ENCODE data around the gene METTL24. TPM values are rescaled to one million over a fixed set of nuclear protein-coding genes. Genes with fewer than 3 reads are reported as not detected.
"Not testable (repeated sequence)": the region's sequence is repeated elsewhere in the genome, so short reads cannot be mapped to it uniquely, and the experiment has no call there.

Gene METTL24
- total RNA-seq, 1 donor from 2014 or later: not detected

GRCh38 chr6:110315207-110315868 is 42.8 kb downstream of the METTL24 start:
- DNase-seq (ENCODE audit: low read depth in 2 of 2): no peak

- DNase-seq (ENCODE audit: low read depth in 2 of 2): no peak
These were observed 47.2 kb downstream of the METTL24 start for GRCh38 chr6:110310861-110311446.

DNA sequence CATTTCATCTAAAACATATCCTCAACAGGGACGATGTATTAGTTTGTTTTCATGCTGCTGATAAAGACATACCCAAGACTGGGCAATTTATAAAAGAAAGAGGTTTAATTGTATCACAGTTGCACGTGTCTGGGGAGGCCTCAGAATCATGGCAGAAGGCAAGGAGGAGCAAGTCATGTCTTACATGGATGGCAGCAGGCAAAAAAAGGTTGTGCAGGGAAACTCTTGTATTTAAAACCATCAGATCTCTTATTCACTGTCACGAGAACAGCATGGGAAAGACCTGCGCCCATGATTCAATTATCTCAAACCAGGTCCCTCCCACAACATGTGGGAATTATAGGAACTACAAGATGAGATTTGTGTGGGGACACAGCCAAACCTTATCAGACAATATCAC is 48.7 kb downstream of the METTL24 start:
- not testable (repeated sequence) for DNase-seq (ENCODE audit: low read depth in 2 of 2)

DNA sequence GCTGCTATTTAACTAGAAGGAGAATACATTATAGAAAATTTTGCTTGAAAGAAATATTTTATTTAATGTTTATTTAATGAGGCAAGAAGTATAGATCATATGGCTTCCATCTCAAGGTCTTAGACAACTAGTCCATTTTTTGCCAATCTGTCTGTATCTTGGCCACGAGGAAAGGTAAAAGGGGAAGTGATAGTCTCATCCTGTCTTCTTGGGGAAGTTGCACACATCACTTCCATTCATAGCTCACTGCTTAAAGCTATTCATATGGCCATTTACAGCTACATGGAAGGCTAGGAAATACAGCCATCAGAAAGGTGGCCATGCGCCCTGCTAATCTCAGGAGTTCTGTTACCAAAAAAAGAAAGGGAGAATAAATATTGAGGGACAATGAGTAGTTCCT is 50.8 kb downstream of the METTL24 start:
- DNase-seq (ENCODE audit: low read depth in 2 of 2): no peak

- DNase-seq (ENCODE audit: low read depth in 2 of 2): not testable (repeated sequence)
These were observed 52.3 kb downstream of the METTL24 start for GRCh38 chr6:110305832-110306231.

GRCh38 chr6:110303692-110304091 is 54.5 kb downstream of the METTL24 start:
- DNase-seq (ENCODE audit: low read depth in 2 of 2): not testable (repeated sequence)

DNA sequence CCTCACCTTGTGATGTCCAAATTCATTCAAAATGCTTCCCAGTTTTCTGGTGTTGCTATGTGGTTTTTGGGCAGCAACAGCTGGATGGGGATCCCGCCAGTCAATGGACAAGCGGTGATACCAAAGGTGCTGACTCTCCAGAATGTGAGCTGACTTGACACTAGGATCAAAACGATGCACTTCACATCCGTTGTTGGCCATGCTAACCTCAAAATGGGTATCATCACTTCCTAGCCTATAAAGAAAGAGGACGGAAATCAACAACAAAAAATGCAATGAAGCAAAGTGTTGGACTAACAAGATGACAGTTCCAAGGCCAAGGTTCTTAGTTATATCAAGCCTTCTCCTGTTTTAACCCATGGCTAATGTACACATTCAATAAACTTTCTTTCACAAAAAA is 59.2 kb downstream of the METTL24 start:
- no peak for DNase-seq (ENCODE audit: low read depth in 2 of 2)

DNA sequence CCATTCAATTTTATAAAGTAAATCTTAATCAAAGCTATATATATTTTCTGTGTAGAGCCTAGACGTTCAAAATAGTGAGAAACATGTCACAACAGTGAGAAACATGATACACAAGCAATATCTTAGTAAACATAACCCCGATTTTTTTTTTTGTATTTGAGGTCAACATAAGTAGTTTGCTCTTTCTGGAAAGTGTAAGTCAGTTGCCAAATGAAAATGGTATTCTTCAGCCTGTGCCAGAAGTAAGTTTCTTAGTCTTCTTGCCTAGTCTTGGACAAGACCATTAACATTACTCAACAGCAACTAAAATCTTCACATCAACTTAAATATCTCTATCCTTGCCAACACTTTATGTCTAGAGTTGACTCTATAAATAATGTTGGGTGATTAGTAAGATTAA is 59.7 kb downstream of the METTL24 start:
- no peak for DNase-seq (ENCODE audit: low read depth in 2 of 2)

- no peak for DNase-seq (ENCODE audit: low read depth in 2 of 2)
These were observed 61.7 kb downstream of the METTL24 start for GRCh38 chr6:110296241-110297025.

GRCh38 chr6:110295451-110296165 is 62.5 kb downstream of the METTL24 start:
- DNase-seq (ENCODE audit: low read depth in 2 of 2): no peak

- DNase-seq (ENCODE audit: low read depth in 2 of 2): no peak
These were observed 70.4 kb downstream of the METTL24 start for GRCh38 chr6:110287462-110288341.

DNA sequence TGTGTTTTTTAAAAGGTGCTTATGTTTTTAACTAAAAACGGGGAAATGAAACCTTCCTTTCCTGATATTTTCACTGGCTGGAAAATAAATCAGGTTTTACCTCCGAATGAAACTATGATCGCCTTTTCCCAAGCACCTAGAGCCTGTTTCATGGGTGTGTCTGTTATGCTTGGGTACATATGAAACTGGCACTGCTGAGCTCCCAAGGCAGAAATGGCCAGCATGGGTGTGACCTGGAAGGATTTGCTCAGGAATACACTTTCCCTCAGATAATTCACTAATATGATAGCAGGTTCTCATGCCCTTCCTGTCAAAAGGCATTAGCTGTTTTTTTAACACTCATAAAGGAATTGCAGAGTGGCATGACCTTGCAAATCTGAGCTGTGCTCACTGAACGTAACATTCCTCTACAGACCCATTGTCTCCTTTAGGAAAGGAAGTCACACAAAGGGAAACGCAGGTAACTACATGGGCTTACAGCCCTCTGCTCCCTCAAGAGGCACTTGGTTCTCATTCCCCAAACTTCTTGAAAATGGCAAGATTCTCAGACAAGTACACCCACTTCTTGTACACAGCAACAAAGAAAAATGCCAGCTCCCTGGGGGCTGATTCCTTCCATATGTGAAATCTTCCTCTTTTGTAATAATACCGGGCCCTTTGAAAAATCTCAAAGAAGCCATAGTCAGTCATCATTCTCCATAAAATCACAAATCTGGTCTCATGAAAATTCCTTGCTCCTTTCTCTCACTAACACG is 72.7 kb downstream of the METTL24 start:
- DNase-seq (ENCODE audit: low read depth in 2 of 2): no peak

DNA sequence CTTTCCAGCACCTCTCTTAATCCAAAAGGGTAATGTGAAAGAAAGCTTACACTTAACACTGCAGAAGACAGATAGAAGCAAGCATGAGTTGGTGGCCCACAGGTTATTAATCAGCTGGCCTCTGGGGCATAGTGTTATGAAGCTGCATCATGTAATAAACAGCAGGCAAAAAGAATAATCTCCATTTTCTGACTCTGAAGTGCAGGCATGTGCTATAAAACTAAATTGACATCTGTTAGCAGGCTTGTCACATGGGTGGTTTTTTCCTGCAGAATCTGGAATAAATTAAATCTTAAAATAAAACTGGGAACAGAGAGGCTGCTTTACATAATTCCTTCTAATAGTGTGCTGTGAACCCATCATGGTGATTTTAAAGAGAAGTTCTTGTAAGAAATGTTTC is 73.3 kb downstream of the METTL24 start:
- no peak for DNase-seq (ENCODE audit: low read depth in 2 of 2)

GRCh38 chr6:110283657-110284056 is 74.5 kb downstream of the METTL24 start:
- DNase-seq (ENCODE audit: low read depth in 2 of 2): no peak

GRCh38 chr6:110282412-110282811 is 75.7 kb downstream of the METTL24 start:
- no peak for DNase-seq (ENCODE audit: low read depth in 2 of 2)

GRCh38 chr6:110277100-110277665 is 81.0 kb downstream of the METTL24 start:
- no peak for DNase-seq (ENCODE audit: low read depth in 2 of 2)

- DNase-seq (ENCODE audit: low read depth in 2 of 2): not testable (repeated sequence)
These were observed 85.4 kb downstream of the METTL24 start for GRCh38 chr6:110272781-110273180.

- DNase-seq (ENCODE audit: low read depth in 2 of 2): no peak
These were observed 86.5 kb downstream of the METTL24 start for GRCh38 chr6:110271732-110272022.

DNA sequence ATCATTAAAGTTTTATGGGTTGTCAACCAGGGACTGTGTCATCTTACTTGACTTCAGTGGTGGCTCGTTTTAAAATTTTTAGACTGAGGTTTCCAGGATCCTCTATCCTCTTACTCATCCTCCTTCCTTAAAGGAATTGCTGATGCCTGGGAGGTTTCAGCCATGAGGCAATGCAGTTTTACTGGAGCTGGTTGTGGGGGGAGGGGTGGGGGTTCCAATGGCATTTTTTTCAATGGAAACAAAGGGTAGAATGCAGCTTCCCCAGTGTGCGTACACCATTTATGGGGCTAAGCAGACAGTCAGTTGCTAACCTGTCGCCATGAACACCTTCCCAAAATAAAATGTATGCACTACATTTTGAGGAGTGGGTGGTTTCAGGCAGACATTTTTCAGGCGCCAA is 88.0 kb downstream of the METTL24 start:
- no peak for DNase-seq (ENCODE audit: low read depth in 2 of 2)

GRCh38 chr6:110269623-110270022 is 88.5 kb downstream of the METTL24 start:
- no peak for DNase-seq (ENCODE audit: low read depth in 2 of 2)
